H1 (cell line): ENCODE data around the gene SPSB2. TPM values are rescaled to one million over a fixed set of nuclear protein-coding genes. Genes with fewer than 3 reads are reported as not detected.

Experiments used
- CTCF ChIA-PET: fragments of 300-600 bp; sonication (Branson Sonifier 250); formaldehyde crosslinking; loops from one replicate; lab custom pipeline; 2021; ENCODE audit not compliant: partially characterized antibody; lab: Charles Lee
- POLR2A ChIA-PET: fragments of 300-600 bp; sonication (Branson Sonifier 250); formaldehyde crosslinking; loops from one replicate; lab custom pipeline; 2021; ENCODE audit warnings: inconsistent platforms; ENCODE audit not compliant: partially characterized antibody; lab: Charles Lee
- DNase-seq, 2 experiments: peaks; one replicate each; pipeline versions ENCODE4 v3.0.0 to v3.0.0-alpha.2; 2010 to 2022; ENCODE audit warnings: low spot score in 2 of 2, low read depth in 1 of 2, mixed read lengths in 1 of 2
- FAIRE-seq: peaks from 2 replicates; lab custom pipeline; 2011; peaks lifted over from hg19 to GRCh38; lab: Jason Lieb, UNC
- H2AFZ ChIP-seq: 2 replicates; pipeline ENCODE4 v1.8.1; 2012; ENCODE audit warnings: low read length, inconsistent platforms
- H2AK5ac ChIP-seq: 2 replicates; pipeline ENCODE4 v1.6.1; 2013; ENCODE audit warnings: low read depth, low read length
- H2BK120ac ChIP-seq: replicated peaks from 2 replicates; pipeline ENCODE3; 2013; ENCODE audit warnings: low read depth, low read length, inconsistent platforms
- H2BK12ac ChIP-seq: 2 replicates; pipeline ENCODE4 v1.6.1; 2013; ENCODE audit warnings: low read depth, low read length
- H2BK15ac ChIP-seq: 2 replicates; pipeline ENCODE4 v1.6.1; 2013; ENCODE audit warnings: low read length
- H2BK20ac ChIP-seq: 2 replicates; pipeline ENCODE4 v1.6.1; 2013; ENCODE audit warnings: low read length
- H2BK5ac ChIP-seq: 2 replicates; pipeline ENCODE4 v1.6.1; 2013; ENCODE audit warnings: low read depth, low read length
- H3K14ac ChIP-seq: 2 replicates; pipeline ENCODE4 v1.6.1; 2013; ENCODE audit warnings: inconsistent platforms; ENCODE audit not compliant: insufficient read length
- H3K18ac ChIP-seq: 2 replicates; pipeline ENCODE4 v1.6.1; 2013; ENCODE audit warnings: low read length; ENCODE audit errors: extremely low read depth
- H3K23ac ChIP-seq: 2 replicates; pipeline ENCODE4 v1.6.1; 2013; ENCODE audit warnings: inconsistent platforms; ENCODE audit not compliant: insufficient read length
- H3K23me2 ChIP-seq: 2 replicates; pipeline ENCODE4 v1.6.1; 2013; ENCODE audit warnings: low read depth, low read length
- H3K27ac ChIP-seq: 2 replicates; pipeline ENCODE4 v1.6.1; 2011; ENCODE audit warnings: low read depth, low read length, inconsistent platforms
- H3K27me3 ChIP-seq, 4 experiments: replicated peaks in 1 of 4; 1 replicate in 1 of 4; 2 replicates in 3 of 4; pipeline versions ENCODE4 v1.6.1 to v1.8.1; 2011 to 2013; ENCODE audit warnings: low read length in 3 of 4, mild to moderate bottlenecking in 3 of 4, inconsistent platforms in 2 of 4, mixed read lengths in 2 of 4, moderate library complexity in 1 of 4; ENCODE audit not compliant: control insufficient read depth in 3 of 4, insufficient read depth in 3 of 4; ENCODE audit errors: extremely low read depth in 1 of 4
- H3K36me3 ChIP-seq, 4 experiments: 2 replicates each; pipeline versions ENCODE4 v1.6.1 to v1.8.1; 2011 to 2013; ENCODE audit warnings: mild to moderate bottlenecking in 4 of 4, low read length in 3 of 4, moderate library complexity in 2 of 4, control low read depth in 1 of 4, inconsistent platforms in 1 of 4; ENCODE audit not compliant: insufficient read depth in 4 of 4, control insufficient read depth in 2 of 4
- H3K4ac ChIP-seq: replicated peaks from 2 replicates; pipeline ENCODE3; 2013; ENCODE audit warnings: low read length, low read depth, mixed read lengths, inconsistent platforms; ENCODE audit not compliant: insufficient read length
- H3K4me1 ChIP-seq, 4 experiments: replicated peaks in 1 of 4; 1 replicate in 1 of 4; 2 replicates in 3 of 4; pipeline versions ENCODE4 v1.6.1 to v1.8.1; 2011 to 2013; ENCODE audit warnings: low read length in 3 of 4, inconsistent platforms in 2 of 4, mixed read lengths in 1 of 4; ENCODE audit not compliant: insufficient read depth in 4 of 4, control insufficient read depth in 3 of 4
- H3K4me2 ChIP-seq, 2 experiments: 2 replicates each; pipeline versions ENCODE4 v1.6.1 to v1.8.1; 2011 to 2013; ENCODE audit warnings: low read depth in 2 of 2, low read length in 2 of 2, control low read depth in 1 of 2, inconsistent platforms in 1 of 2, mild to moderate bottlenecking in 1 of 2; ENCODE audit not compliant: insufficient read depth in 1 of 2
- H3K4me3 ChIP-seq, 4 experiments: fragments of 200-600, 300-600 bp in 1 of 4; sonication (generic), shearing (Covaris generic), sonication (Bioruptor Twin) in 1 of 4; 2 replicates each; pipeline versions ENCODE4 v1.5.1 to v1.8.1; 2011 to 2016; ENCODE audit warnings: low read length in 4 of 4, low read depth in 3 of 4, control low read depth in 2 of 4, inconsistent platforms in 2 of 4, mild to moderate bottlenecking in 2 of 4, mixed read lengths in 1 of 4, moderate library complexity in 1 of 4; ENCODE audit not compliant: insufficient read depth in 2 of 4; ENCODE audit errors: extremely low read depth in 1 of 4
- H3K56ac ChIP-seq: replicated peaks from 2 replicates; pipeline ENCODE3; 2013; ENCODE audit warnings: low read depth, mild to moderate bottlenecking, mixed read lengths, low read length, inconsistent platforms; ENCODE audit not compliant: insufficient read length
- H3K79me1 ChIP-seq: 2 replicates; pipeline ENCODE4 v1.6.1; 2013; ENCODE audit warnings: low read depth, low read length, control low read depth
- H3K79me2 ChIP-seq, 2 experiments: 2 replicates each; pipeline versions ENCODE4 v1.6.1 to v1.8.1; 2012 to 2013; ENCODE audit warnings: low read length in 2 of 2, mild to moderate bottlenecking in 2 of 2, inconsistent platforms in 1 of 2; ENCODE audit not compliant: insufficient read depth in 2 of 2, control insufficient read depth in 1 of 2
- H3K9ac ChIP-seq, 4 experiments: replicated peaks in 1 of 4; 1 replicate in 1 of 4; 2 replicates in 3 of 4; pipeline versions ENCODE4 v1.6.1 to v1.8.1; 2011 to 2013; ENCODE audit warnings: low read depth in 3 of 4, low read length in 3 of 4, control low read depth in 2 of 4, mild to moderate bottlenecking in 2 of 4, moderate library complexity in 2 of 4, inconsistent platforms in 1 of 4; ENCODE audit errors: extremely low read depth in 1 of 4
- H3K9me3 ChIP-seq, 2 experiments: 2 replicates each; pipeline versions ENCODE4 v1.6.1 to v1.8.1; 2012 to 2013; ENCODE audit warnings: mild to moderate bottlenecking in 2 of 2, moderate library complexity in 2 of 2, control low read depth in 1 of 2, inconsistent platforms in 1 of 2, low read depth in 1 of 2, low read length in 1 of 2, mixed read lengths in 1 of 2; ENCODE audit not compliant: insufficient read depth in 2 of 2
- H4K20me1 ChIP-seq, 2 experiments: replicated peaks in 1 of 2; 2 replicates each; pipeline versions ENCODE3 to v1.8.1; 2011 to 2013; ENCODE audit warnings: inconsistent platforms in 2 of 2, low read length in 2 of 2, mild to moderate bottlenecking in 1 of 2; ENCODE audit not compliant: insufficient read depth in 2 of 2, control insufficient read depth in 1 of 2
- H4K5ac ChIP-seq: 2 replicates; pipeline ENCODE4 v1.6.1; 2013; ENCODE audit warnings: low read length, low read depth, mixed read lengths, inconsistent platforms; ENCODE audit not compliant: insufficient read length
- H4K8ac ChIP-seq: 2 replicates; pipeline ENCODE4 v1.8.0; 2013; ENCODE audit warnings: mild to moderate bottlenecking, moderate library complexity, low read length, inconsistent platforms; ENCODE audit not compliant: insufficient read depth; ENCODE audit errors: extremely low read depth
- H4K91ac ChIP-seq: replicated peaks from 2 replicates; pipeline ENCODE3; 2013; ENCODE audit warnings: low read length, mixed read lengths, inconsistent platforms; ENCODE audit not compliant: insufficient read length
- GABPA ChIP-seq: IDR thresholded peaks from 2 replicates; pipeline ENCODE4 v1.6.1; 2011; ENCODE audit warnings: mild to moderate bottlenecking, low read length, moderate library complexity, borderline replicate concordance; ENCODE audit not compliant: insufficient read depth
- GTF2F1 ChIP-seq: IDR thresholded peaks from 2 replicates; pipeline ENCODE4 v1.6.1; 2012; ENCODE audit warnings: low read depth, low read length, improper control_type of control experiment, borderline replicate concordance
- NANOG ChIP-seq: IDR thresholded peaks from 2 replicates; pipeline ENCODE4 v1.6.1; 2011; ENCODE audit warnings: low read length, low read depth, mild to moderate bottlenecking, inconsistent platforms; ENCODE audit not compliant: insufficient read depth, poor library complexity, severe bottlenecking
- POLR2A ChIP-seq, 2 experiments: IDR thresholded peaks; 1 replicate in 1 of 2; 2 replicates in 1 of 2; pipeline ENCODE4 v1.6.1; 2011; ENCODE audit warnings: low read depth in 2 of 2, low read length in 2 of 2, mild to moderate bottlenecking in 2 of 2; ENCODE audit errors: control extremely low read depth in 1 of 2
- YY1 ChIP-seq: IDR thresholded peaks from 2 replicates; pipeline ENCODE4 v1.6.1; 2011; ENCODE audit warnings: low read depth, mild to moderate bottlenecking, low read length
- WGBS, 2 experiments: shearing (Covaris generic) in 1 of 2; methylation state at CpG; one replicate each; pipeline versions ENCODE4 v1.1.6 to v1.1.7; 2013 to 2015; ENCODE audit warnings: low lambda C conversion rate in 2 of 2, mixed read lengths in 2 of 2, inconsistent platforms in 1 of 2, low coverage in 1 of 2, missing lambda C conversion rate in 1 of 2; ENCODE audit not compliant: insufficient replicate concordance in 2 of 2, insufficient coverage in 1 of 2, insufficient read length in 1 of 2; ENCODE audit errors: extremely low coverage in 1 of 2, missing lambda C conversion rate in 1 of 2; 5-methylcytosine and 5-hydroxymethylcytosine counted together
- polyA plus RNA-seq, 7 experiments: library from polyadenylated mRNA; depleted of rRNA in 3 of 7; stranded (reverse) in 5 of 7; unstranded in 2 of 7; fragments of >200 nt in 5 of 7; fragments of 200-250 nt in 2 of 7; gene quantifications; 1 replicate in 5 of 7; 2 replicates in 1 of 7; 4 replicates in 1 of 7; pipeline versions ENCODE4 v1.2.1 to v1.2.3, GENCODE V29; 2011 to 2013; ENCODE audit warnings: missing spikeins in 2 of 7, mixed read lengths in 2 of 7
- total RNA-seq: library from RNA; stranded (reverse); fragmentation: NEBNext Ultra II Directional; extraction: Animal tissue kit (Norgen Biotek cat#: 25700); gene quantifications from 2 replicates; pipeline ENCODE4 v1.2.1, GENCODE V29; 2021

SPSB2 gene
- total and polyA plus RNA-seq, 2 of the 8 experiments (the other 6 are each of a cell fraction or from before 2014, with no cell fraction given) = 13.0 to 23.2 TPM

DNA sequence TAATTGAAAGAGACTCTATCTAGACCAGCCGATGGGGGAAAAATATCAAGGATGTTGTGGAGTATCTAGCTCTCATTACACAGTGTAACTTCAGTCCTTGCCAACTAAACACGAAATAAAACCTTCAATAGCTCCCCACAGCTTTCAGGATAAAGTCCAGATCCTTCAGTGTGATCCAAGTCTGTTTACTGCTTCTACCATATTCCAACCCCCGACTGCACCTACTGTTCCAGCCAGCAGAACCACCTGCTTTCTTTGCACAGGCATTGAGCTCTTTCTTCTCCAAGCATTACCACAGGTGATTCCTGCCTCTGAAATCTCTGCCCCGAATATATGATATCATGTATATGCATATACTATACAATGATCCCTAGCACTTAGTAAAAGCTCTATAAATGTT is 29.3 kb upstream of the SPSB2 start:
- H2AFZ ChIP-seq = no peak overlapping the region
- no peaks in the 10 kb centered on the region for H3K36me3 ChIP-seq
- ChIA-PET POLR2A (interaction anchor here (3.4 to 39.6 kb wide), 4 partner anchors 10 to 40 kb away, joined by 22 to 1027 read pairs (median 246); partner anchors contain the start of genes ATN1, C12orf57, PTPN6 and RNU7-1), CTCF (interaction anchor here (0.9 to 13.0 kb wide), 8 partner anchors 10 to 206 kb away, joined by 3 to 74 read pairs (median 4); partner anchors contain the start of genes ENO2 and SPSB2)
- no peak overlapping the region for H4K8ac ChIP-seq
- no peak for FAIRE-seq
- no peaks in the 10 kb centered on the region for H3K79me1 ChIP-seq
- peaks cover 3% of the 10 kb centered on the region; the same call in 1 of the 2 replicates for H3K23me2 ChIP-seq
- H2BK15ac ChIP-seq = no peak overlapping the region
- no peak overlapping the region for H2BK5ac ChIP-seq
- H3K56ac ChIP-seq = no peak overlapping the region
- H3K4me1 ChIP-seq = peaks cover 3 to 12% (median 11%) of the 10 kb centered on the region in 4 experiments; a peak in 5 of 7 replicates
- H3K9ac ChIP-seq = no peak overlapping the region
- no peak overlapping the region for H2BK20ac ChIP-seq
- H2BK120ac ChIP-seq = no peak overlapping the region
- 84% methylated on average over 4 of the region's 4 CpGs; no CpG with 5 or more reads in 1 of the 2 experiments for WGBS, 2 experiments
- no peak overlapping the region for H3K4me3 ChIP-seq
- no peak overlapping the region; the same call in 1 of the 2 replicates for H2AK5ac ChIP-seq
- H3K4ac ChIP-seq = no peak overlapping the region
- DNase-seq = no peak
- H3K14ac ChIP-seq = no peak overlapping the region
- peak overlapping the region; percentile 78; the same call in 1 of the 2 replicates for H2BK12ac ChIP-seq
- no peak overlapping the region for H4K91ac ChIP-seq
- no peak overlapping the region for H4K5ac ChIP-seq
- H3K9me3 ChIP-seq = no peaks in the 10 kb centered on the region
- no peaks in the 10 kb centered on the region for H4K20me1 ChIP-seq
- no peak overlapping the region for H3K18ac ChIP-seq
- H3K4me2 ChIP-seq = no peak overlapping the region
- peaks cover 0 to 4% (median 0%) of the 10 kb centered on the region in 4 experiments; a peak in 4 of 7 replicates for H3K27me3 ChIP-seq
- H3K23ac ChIP-seq = no peak overlapping the region
- no peaks in the 10 kb centered on the region for H3K79me2 ChIP-seq
- TF ChIP-seq YY1 = no peak
- no peak for TF ChIP-seq GTF2F1
- TF ChIP-seq GABPA = no peak
- TF ChIP-seq POLR2A (IDR thresholded peaks at IDR 0.05; ENCODE audit: control extremely low read depth in 1 of 2, low read depth in 2 of 2, low read length in 2 of 2) = no peak
- no peak for TF ChIP-seq NANOG
- no peak overlapping the region for H3K27ac ChIP-seq
